ENCODE measurements around the gene OPN5. TPM values are rescaled to one million over a fixed set of nuclear protein-coding genes. Genes with fewer than 3 reads are reported as not detected.

The OPN5 gene
- total RNA-seq, 6 experiments from 2014 or later, result not detected

- H3K27ac Mint-ChIP-seq, result no peak overlapping the region
- no peak for TF ChIP-seq CTCF (IDR thresholded peaks at IDR 0.05)
These were observed 41.2 kb downstream of the OPN5 start for GRCh38 chr6:47822856-47823554.

GRCh38 chr6:47832386-47833100, 50.7 kb downstream of the OPN5 start:
- no peak for TF ChIP-seq CTCF (IDR thresholded peaks at IDR 0.05)
- peaks cover 11% of the 10 kb centered on the region; the same call in 1 of the 2 replicates for H3K9me3 Mint-ChIP-seq
- no peaks in the 10 kb centered on the region for H3K36me3 Mint-ChIP-seq (ENCODE audit: low read depth)
- H3K27me3 Mint-ChIP-seq (ENCODE audit: insufficient read depth), result no peaks in the 10 kb centered on the region
- no peak overlapping the region for H3K4me3 Mint-ChIP-seq
- no peaks in the 10 kb centered on the region for H3K4me1 Mint-ChIP-seq (ENCODE audit: low read depth)
- DNase-seq, result no peak
- H3K27ac Mint-ChIP-seq, result no peak overlapping the region

More at GRCh38 chr6:47822856-47823554, 41.2 kb downstream of the OPN5 start:
- Mint-ChIP-seq H3K9me3 (no peaks in the 10 kb centered on the region; the same call in 1 of the 2 replicates), H3K36me3 (ENCODE audit: low read depth) (no peaks in the 10 kb centered on the region), H3K27me3 (ENCODE audit: insufficient read depth) (no peaks in the 10 kb centered on the region), H3K4me3 (no peak overlapping the region), H3K4me1 (ENCODE audit: low read depth) (no peaks in the 10 kb centered on the region)
- no peak for DNase-seq

GRCh38 chr6:47834196-47834595, 52.4 kb downstream of the OPN5 start:
- peaks cover 7% of the 10 kb centered on the region; the same call in 1 of the 2 replicates for H3K9me3 Mint-ChIP-seq
- DNase-seq, result no peak
- H3K4me3 Mint-ChIP-seq, result no peak overlapping the region
- H3K27me3 Mint-ChIP-seq (ENCODE audit: insufficient read depth), result no peaks in the 10 kb centered on the region
- no peaks in the 10 kb centered on the region for H3K36me3 Mint-ChIP-seq (ENCODE audit: low read depth)
- no peaks in the 10 kb centered on the region for H3K4me1 Mint-ChIP-seq (ENCODE audit: low read depth)
- H3K27ac Mint-ChIP-seq, result no peak overlapping the region
- no peak for TF ChIP-seq CTCF (IDR thresholded peaks at IDR 0.05)

- TF ChIP-seq CTCF (IDR thresholded peaks at IDR 0.05), result no peak
- DNase-seq, result no peak
- Mint-ChIP-seq H3K9me3 (peaks cover 5% of the 10 kb centered on the region; the same call in 1 of the 2 replicates), H3K4me3 (no peak overlapping the region), H3K4me1 (ENCODE audit: low read depth) (no peaks in the 10 kb centered on the region), H3K36me3 (ENCODE audit: low read depth) (no peaks in the 10 kb centered on the region), H3K27me3 (ENCODE audit: insufficient read depth) (no peaks in the 10 kb centered on the region), H3K27ac (no peak overlapping the region)
These were observed 54.2 kb downstream of the OPN5 start for GRCh38 chr6:47836046-47836445.

GRCh38 chr6:47836639-47837038, 54.8 kb downstream of the OPN5 start:
- Mint-ChIP-seq H3K9me3 (no peaks in the 10 kb centered on the region), H3K27ac (no peak overlapping the region), H3K4me1 (ENCODE audit: low read depth) (no peaks in the 10 kb centered on the region), H3K27me3 (ENCODE audit: insufficient read depth) (no peaks in the 10 kb centered on the region), H3K4me3 (no peak overlapping the region), H3K36me3 (ENCODE audit: low read depth) (no peaks in the 10 kb centered on the region)
- DNase-seq, result no peak
- no peak for TF ChIP-seq CTCF (IDR thresholded peaks at IDR 0.05)
